Activated CD8-positive, alpha-beta T cell treated with anti-CD3 and anti-CD28 coated beads for 36 hours (primary cell): ENCODE results near the gene HNF1B. TPM values are rescaled to one million over a fixed set of nuclear protein-coding genes. Genes with fewer than 3 reads are reported as not detected.

Experiments used
- ATAC-seq: fragments of 200-7000 bp; cut with Tn5 transposase; one replicate; pipeline ENCODE4 v1.10.0; 2021; ENCODE audit warnings: mild to moderate bottlenecking, moderate library complexity
- CTCF ChIA-PET: fragments of 350-600 bp; sonication (Branson Sonifier 250); formaldehyde crosslinking; loops from one replicate; lab custom pipeline; 2021; ENCODE audit warnings: antibody characterized with exemption; lab: Charles Lee
- POLR2A ChIA-PET: fragments of 350-600 bp; sonication (Branson Sonifier 250); formaldehyde crosslinking; loops from one replicate; lab custom pipeline; 2021; ENCODE audit warnings: antibody characterized with exemption; lab: Charles Lee
- DNase-seq: peaks from one replicate; pipeline ENCODE4 v3.0.0-alpha.2; 2020
- H3K27ac Mint-ChIP-seq: one replicate; pipeline ENCODE4 v1.8.0; 2021; ENCODE audit warnings: mild to moderate bottlenecking, mixed read lengths
- H3K27me3 Mint-ChIP-seq: one replicate; pipeline ENCODE4 v1.8.0; 2021; ENCODE audit warnings: mixed read lengths
- H3K36me3 Mint-ChIP-seq: one replicate; pipeline ENCODE4 v1.8.0; 2021; ENCODE audit warnings: low read depth, mixed read lengths
- H3K4me1 Mint-ChIP-seq: one replicate; pipeline ENCODE4 v1.8.0; 2021; ENCODE audit warnings: low read depth, mixed read lengths
- H3K4me3 Mint-ChIP-seq: one replicate; pipeline ENCODE4 v1.8.0; 2021; ENCODE audit warnings: mild to moderate bottlenecking, moderate library complexity, mixed read lengths
- H3K9me3 Mint-ChIP-seq: one replicate; pipeline ENCODE4 v1.8.0; 2021; ENCODE audit warnings: mixed read lengths
- intact Hi-C: fragments of 100-400 bp; cut with micrococcal nuclease; formaldehyde crosslinking; loops from one replicate; pipeline ENCODE4 v1.10.0; 2022
- total RNA-seq, 2 experiments: library from RNA; stranded (reverse); gene quantifications; one replicate each; pipeline ENCODE4 v1.2.3, GENCODE V29; 2021
- TF ChIP-seq, protein P1 (sequence below): fragments of 200-600 bp; IDR thresholded peaks from one replicate; pipeline ENCODE4 v1.8.0; 2022; ENCODE audit warnings: antibody characterized with exemption, mild to moderate bottlenecking

HNF1B gene
- total RNA-seq, 2 experiments from 2014 or later, result 0.59 to 0.60 TPM

DNA sequence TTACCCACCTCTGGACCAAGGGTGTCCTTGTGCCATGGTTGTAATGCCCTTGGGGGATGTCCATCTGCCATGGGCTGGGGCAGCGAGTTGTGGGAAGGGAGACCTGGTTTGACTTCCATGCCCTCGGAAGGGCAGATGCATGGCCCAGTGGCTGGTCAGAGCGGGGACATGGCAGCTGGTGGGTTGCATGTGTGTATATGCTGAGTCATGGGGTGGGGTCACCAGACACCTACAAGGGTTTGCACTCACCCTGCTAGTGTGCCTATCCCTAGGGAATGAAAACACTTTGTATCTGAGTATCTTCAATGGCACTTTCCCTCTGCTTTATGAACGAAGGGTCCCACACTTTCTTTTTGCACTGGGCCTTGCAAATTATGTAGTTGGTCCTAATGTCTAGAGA is 10.6 kb upstream of the HNF1B start:
- Mint-ChIP-seq H3K27ac (no peak overlapping the region), H3K4me1 (peaks cover 6% of the 10 kb centered on the region), H3K36me3 (no peaks in the 10 kb centered on the region), H3K4me3 (no peak overlapping the region), H3K9me3 (no peaks in the 10 kb centered on the region), H3K27me3 (peaks cover 28% of the 10 kb centered on the region)
- ChIA-PET POLR2A (no interaction called here), CTCF (no interaction called here)
- TF ChIP-seq, protein P1, sequence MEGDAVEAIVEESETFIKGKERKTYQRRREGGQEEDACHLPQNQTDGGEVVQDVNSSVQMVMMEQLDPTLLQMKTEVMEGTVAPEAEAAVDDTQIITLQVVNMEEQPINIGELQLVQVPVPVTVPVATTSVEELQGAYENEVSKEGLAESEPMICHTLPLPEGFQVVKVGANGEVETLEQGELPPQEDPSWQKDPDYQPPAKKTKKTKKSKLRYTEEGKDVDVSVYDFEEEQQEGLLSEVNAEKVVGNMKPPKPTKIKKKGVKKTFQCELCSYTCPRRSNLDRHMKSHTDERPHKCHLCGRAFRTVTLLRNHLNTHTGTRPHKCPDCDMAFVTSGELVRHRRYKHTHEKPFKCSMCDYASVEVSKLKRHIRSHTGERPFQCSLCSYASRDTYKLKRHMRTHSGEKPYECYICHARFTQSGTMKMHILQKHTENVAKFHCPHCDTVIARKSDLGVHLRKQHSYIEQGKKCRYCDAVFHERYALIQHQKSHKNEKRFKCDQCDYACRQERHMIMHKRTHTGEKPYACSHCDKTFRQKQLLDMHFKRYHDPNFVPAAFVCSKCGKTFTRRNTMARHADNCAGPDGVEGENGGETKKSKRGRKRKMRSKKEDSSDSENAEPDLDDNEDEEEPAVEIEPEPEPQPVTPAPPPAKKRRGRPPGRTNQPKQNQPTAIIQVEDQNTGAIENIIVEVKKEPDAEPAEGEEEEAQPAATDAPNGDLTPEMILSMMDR, result no peak
- DNase-seq, result no peak
- ATAC-seq, result no peak
- intact Hi-C loops, result no loop called here

DNA sequence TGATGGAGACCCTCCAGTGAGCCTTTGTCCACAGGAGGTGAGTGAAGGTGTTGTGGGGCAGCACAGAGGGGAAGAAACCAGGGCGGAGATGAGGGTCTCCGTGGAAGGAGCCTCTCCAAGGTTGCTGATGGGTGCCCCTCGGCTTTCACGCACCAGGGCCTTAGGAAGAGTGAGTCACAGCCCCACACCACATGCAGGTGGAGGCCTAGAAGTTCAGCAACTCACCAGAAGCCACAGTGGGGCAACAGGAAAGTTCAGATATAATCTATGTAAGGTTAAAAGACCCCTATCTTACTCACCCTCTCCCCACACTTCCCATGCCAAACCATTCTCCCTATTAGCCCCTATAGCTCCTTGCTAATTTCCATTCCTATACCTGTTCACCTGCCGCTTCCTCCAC is 9.5 kb upstream of the HNF1B start:
- H3K4me3 Mint-ChIP-seq, result no peak overlapping the region
- H3K4me1 Mint-ChIP-seq, result peaks cover 3% of the 10 kb centered on the region
- DNase-seq (no peak), ATAC-seq (no peak)
- POLR2A ChIA-PET, result no interaction called here
- CTCF ChIA-PET, result interaction anchor here (1.2 kb wide), 1 partner anchor 38 kb away, joined by 3 read pairs; no protein-coding TSS in a partner anchor
- H3K9me3 Mint-ChIP-seq, result no peaks in the 10 kb centered on the region
- TF ChIP-seq, protein P1, result no peak
- H3K27ac Mint-ChIP-seq, result no peak overlapping the region
- H3K36me3 Mint-ChIP-seq, result no peaks in the 10 kb centered on the region
- intact Hi-C loops, result no loop called here
- peaks cover 20% of the 10 kb centered on the region for H3K27me3 Mint-ChIP-seq

DNA sequence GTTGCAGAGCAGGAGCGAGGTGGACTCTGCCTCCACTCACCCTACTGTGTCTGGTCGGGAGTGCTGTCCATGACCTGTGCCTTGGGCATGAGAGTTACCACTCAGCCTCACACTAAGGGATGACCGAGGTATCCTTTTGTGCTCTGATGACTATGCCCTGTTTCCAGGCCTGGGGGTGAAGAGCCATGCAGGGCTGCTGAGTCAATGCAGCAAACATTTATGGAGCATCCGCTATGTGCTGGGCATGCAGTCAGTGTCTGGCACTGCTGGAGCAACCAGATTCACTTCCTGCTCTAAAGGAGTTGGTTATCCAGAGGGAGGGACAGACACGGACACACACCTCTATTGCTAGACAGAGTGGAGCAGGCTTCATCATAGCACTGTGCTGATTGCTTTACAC is 7.6 kb upstream of the HNF1B start:
- peaks cover 19% of the 10 kb centered on the region for H3K27me3 Mint-ChIP-seq
- ChIA-PET CTCF (no interaction called here), POLR2A (no interaction called here)
- H3K36me3 Mint-ChIP-seq, result no peaks in the 10 kb centered on the region
- H3K4me1 Mint-ChIP-seq, result peaks cover 3% of the 10 kb centered on the region
- no peaks in the 10 kb centered on the region for H3K9me3 Mint-ChIP-seq
- DNase-seq (no peak), ATAC-seq (no peak)
- TF ChIP-seq, protein P1, result no peak
- H3K4me3 Mint-ChIP-seq, result no peak overlapping the region
- H3K27ac Mint-ChIP-seq, result no peak overlapping the region
- intact Hi-C loops, result no loop called here

DNA sequence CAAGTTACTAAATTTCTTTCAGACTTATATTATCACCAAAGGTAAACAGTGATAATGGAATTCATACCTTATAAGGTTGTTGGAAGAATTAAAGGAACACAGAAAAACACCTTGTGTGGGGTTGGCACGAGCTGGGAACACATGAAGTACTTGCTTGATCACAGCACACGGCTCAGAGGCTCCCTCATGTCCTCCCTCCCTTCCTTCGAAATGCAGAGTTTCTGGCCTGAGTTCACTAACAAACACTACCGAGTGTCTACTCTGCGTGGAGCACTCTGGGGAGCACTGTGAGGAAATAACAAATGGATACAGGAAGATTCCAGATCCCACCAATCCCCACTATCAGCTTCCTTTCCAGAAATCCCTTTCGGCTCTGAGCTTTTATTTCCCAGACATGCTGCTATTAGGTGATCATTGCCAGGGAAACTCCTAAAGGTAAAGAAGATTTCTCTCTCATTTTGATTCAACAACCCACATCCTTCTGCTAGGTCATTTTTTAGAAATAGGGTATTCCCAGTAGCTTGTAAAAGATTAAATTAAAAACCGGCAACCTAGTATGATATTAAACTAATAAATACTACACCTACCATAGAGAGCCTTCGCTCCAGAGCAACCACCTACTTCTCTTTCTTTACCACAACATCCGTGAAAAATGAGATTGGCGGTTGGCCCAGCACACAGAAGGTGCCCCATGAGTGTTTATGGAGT is 6.1 kb upstream of the HNF1B start:
- Mint-ChIP-seq H3K36me3 (no peaks in the 10 kb centered on the region), H3K4me3 (no peak overlapping the region), H3K27ac (no peak overlapping the region), H3K27me3 (peaks cover 32% of the 10 kb centered on the region), H3K4me1 (peaks cover 3% of the 10 kb centered on the region), H3K9me3 (no peaks in the 10 kb centered on the region)
- intact Hi-C loops, result no loop called here
- ATAC-seq (no peak), DNase-seq (no peak)
- ChIA-PET POLR2A (interaction anchor here (0.8 kb wide), 1 partner anchor 14 kb away, joined by 3 read pairs; no protein-coding TSS in a partner anchor), CTCF (interaction anchor here (0.9 to 1.1 kb wide), 2 partner anchors 15 to 20 kb away, joined by 3 to 5 read pairs; no protein-coding TSS in a partner anchor)
- TF ChIP-seq, protein P1, result no peak

DNA sequence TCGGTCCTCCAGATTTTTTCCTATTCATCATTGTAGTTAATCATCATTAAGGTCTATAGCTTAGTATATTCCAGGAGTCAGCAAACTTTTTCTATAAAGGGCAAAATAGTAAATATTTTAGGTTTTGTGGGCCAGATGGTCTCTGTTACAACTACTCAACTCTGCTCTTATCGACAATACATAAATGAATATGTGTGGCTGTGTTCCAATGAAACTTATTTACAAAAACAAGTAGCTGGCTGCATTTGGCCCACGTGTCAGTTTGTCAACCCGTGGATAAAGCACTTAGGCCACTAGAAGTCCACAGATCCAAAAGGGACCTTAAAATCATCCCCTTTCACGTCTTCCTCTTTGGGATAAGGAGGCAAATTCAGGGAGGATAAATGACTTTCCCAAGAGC is 5.4 kb upstream of the HNF1B start:
- peaks cover 4% of the 10 kb centered on the region for H3K4me1 Mint-ChIP-seq
- POLR2A ChIA-PET, result no interaction called here
- H3K36me3 Mint-ChIP-seq, result no peaks in the 10 kb centered on the region
- intact Hi-C loops, result no loop called here
- H3K27me3 Mint-ChIP-seq, result peaks cover 35% of the 10 kb centered on the region
- no peaks in the 10 kb centered on the region for H3K9me3 Mint-ChIP-seq
- CTCF ChIA-PET, result interaction anchor here (1.1 kb wide), 1 partner anchor 20 kb away, joined by 5 read pairs; no protein-coding TSS in a partner anchor
- ATAC-seq (no peak), DNase-seq (no peak)
- TF ChIP-seq, protein P1, result no peak
- no peak overlapping the region for H3K4me3 Mint-ChIP-seq
- no peak overlapping the region for H3K27ac Mint-ChIP-seq
